CD4-positive, CD25-positive, alpha-beta regulatory T cell (primary cell): Measurements from ENCODE around the gene PRR30. TPM values are rescaled to one million over a fixed set of nuclear protein-coding genes. Genes with fewer than 3 reads are reported as not detected.
A peak's percentile ranks its signal among the peaks of the same experiment; 100 is the strongest.

ENCODE experiments used
- ATAC-seq, 2 donors: fragments of 150-1000 bp; cut with Tn5 transposase; one replicate each; pipeline ENCODE4 v1.10.0; 2021; ENCODE audit warnings: low read depth in 2 of 2, moderate number of reproducible peaks in 2 of 2, moderate library complexity in 1 of 2
- DNase-seq, 3 donors: peaks; one replicate each; pipeline versions ENCODE4 v3.0.0 to v3.0.0-alpha.2; 2012 to 2022; ENCODE audit warnings: mixed read lengths in 1 of 3
- H3K27ac ChIP-seq: one replicate; pipeline ENCODE4 v1.7.0; 2013; ENCODE audit warnings: mild to moderate bottlenecking, low read length; ENCODE audit not compliant: insufficient read depth, poor library complexity, severe bottlenecking
- H3K27me3 ChIP-seq: one replicate; pipeline ENCODE4 v1.7.0; 2013; ENCODE audit warnings: low read length; ENCODE audit not compliant: control insufficient read depth, insufficient read depth
- H3K36me3 ChIP-seq: one replicate; pipeline ENCODE4 v1.7.0; 2013; ENCODE audit warnings: mild to moderate bottlenecking, low read length, moderate library complexity; ENCODE audit not compliant: control insufficient read depth, insufficient read depth
- H3K4me1 ChIP-seq: 2 replicates; pipeline ENCODE4 v1.7.0; 2013; ENCODE audit warnings: mild to moderate bottlenecking, low read length; ENCODE audit not compliant: insufficient read depth, control insufficient read depth, poor library complexity, severe bottlenecking
- H3K4me3 ChIP-seq: one replicate; pipeline ENCODE4 v1.7.0; 2013; ENCODE audit warnings: low read depth, mild to moderate bottlenecking, low read length, moderate library complexity
- H3K9me3 ChIP-seq, 2 experiments: 1 replicate in 1 of 2; 2 replicates in 1 of 2; pipeline ENCODE4 v1.7.0; 2013; ENCODE audit warnings: low read length in 2 of 2, mild to moderate bottlenecking in 1 of 2, moderate library complexity in 1 of 2; ENCODE audit not compliant: control insufficient read depth in 2 of 2
- H3K27ac Mint-ChIP-seq, 3 donors: one replicate each; pipeline ENCODE4 v1.8.0; 2020 to 2022; ENCODE audit warnings: mild to moderate bottlenecking in 3 of 3, mixed read lengths in 3 of 3, moderate library complexity in 2 of 3
- H3K27me3 Mint-ChIP-seq: one replicate; pipeline ENCODE4 v1.8.0; 2022; ENCODE audit warnings: mild to moderate bottlenecking, mixed read lengths
- H3K36me3 Mint-ChIP-seq: one replicate; pipeline ENCODE4 v1.8.0; 2020; ENCODE audit warnings: mixed read lengths
- H3K4me1 Mint-ChIP-seq, 4 donors: one replicate each; pipeline ENCODE4 v1.8.0; 2020 to 2022; ENCODE audit warnings: mixed read lengths in 4 of 4, mild to moderate bottlenecking in 1 of 4
- H3K4me3 Mint-ChIP-seq, 4 donors: one replicate each; pipeline ENCODE4 v1.8.0; 2020 to 2022; ENCODE audit warnings: mild to moderate bottlenecking in 4 of 4, mixed read lengths in 4 of 4, moderate library complexity in 3 of 4
- H3K9me3 Mint-ChIP-seq, 7 donors: one replicate each; pipeline ENCODE4 v1.8.0; 2020 to 2022; ENCODE audit warnings: mixed read lengths in 7 of 7, mild to moderate bottlenecking in 3 of 7, moderate library complexity in 2 of 7
- polyA plus RNA-seq, 4 donors: library from polyadenylated mRNA; unstranded; fragments of 300-500 nt; fragmentation: Illumina TruSeq; gene quantifications; one replicate each; pipeline ENCODE4 v1.2.3, GENCODE V29; 2021
- total RNA-seq: library from RNA; stranded (reverse); gene quantifications from one replicate; pipeline ENCODE4 v1.2.3, GENCODE V29; 2022

The PRR30 gene
- total and polyA plus RNA-seq, 5 donors from 2014 or later: not detected

DNA sequence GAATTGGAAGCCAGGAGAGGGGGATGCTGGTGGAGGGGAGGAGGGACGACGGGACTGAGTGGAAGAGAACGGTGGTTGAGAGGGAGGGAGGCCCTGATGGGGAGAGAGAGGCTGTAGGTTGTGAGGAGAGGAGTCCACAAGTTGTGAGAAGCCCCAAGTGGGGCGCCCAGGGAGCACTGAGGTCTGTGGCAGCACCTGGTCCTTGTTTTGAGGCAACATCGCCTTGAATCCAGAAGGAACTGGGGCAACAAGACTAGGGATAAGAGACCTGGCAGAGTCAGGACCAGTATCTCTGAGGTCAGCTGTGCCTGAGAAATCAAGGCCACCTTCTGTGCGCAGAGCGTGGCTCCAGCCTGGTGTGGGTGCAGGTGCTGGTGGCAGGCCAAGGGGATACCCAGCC, 1.1 kb downstream of the PRR30 start:
- no peak for ATAC-seq
- peaks cover 10% of the 10 kb centered on the region for H3K4me1 ChIP-seq
- H3K4me1 Mint-ChIP-seq: peaks cover 0 to 16% (median 5%) of the 10 kb centered on the region in 4 donors

DNA sequence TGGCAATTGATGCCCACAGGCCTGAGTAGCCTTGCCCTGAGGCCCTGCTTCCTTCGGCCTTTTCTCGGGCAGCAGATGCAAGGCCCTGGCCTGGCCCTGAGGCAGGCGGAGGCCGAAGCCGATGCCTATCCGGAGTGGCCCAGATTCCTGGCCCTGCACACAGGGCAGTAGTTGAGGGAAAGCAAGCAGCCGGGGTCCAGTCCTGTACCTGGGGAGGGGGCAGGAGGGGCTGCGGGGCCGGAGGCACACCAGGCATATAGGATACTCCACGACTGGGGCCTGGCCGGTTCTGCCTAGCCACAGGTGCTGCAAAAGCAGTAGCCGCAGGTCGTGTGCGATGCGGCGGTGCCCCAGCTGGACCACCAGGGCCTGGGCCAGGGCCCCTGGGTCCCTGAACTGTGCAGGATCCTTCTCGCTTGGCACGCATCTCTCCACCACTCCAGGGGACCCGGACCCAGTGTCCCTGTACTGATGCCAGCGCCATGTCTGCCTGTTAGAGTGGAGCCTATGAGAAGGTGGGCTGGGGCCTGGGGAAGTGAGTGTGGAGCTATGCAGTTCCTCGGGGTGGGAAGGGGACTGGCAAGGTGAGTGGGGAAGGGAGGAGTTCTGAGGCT, 1.8 kb downstream of the PRR30 start:
- DNase-seq: no peak
- no peak for ATAC-seq
- H3K4me1 Mint-ChIP-seq: peaks cover 0 to 23% (median 9%) of the 10 kb centered on the region in 4 donors
- no peaks in the 10 kb centered on the region for H3K27me3 ChIP-seq
- H3K4me1 ChIP-seq: peaks cover 17% of the 10 kb centered on the region
- H3K9me3 ChIP-seq: no peaks in the 10 kb centered on the region
- H3K36me3 ChIP-seq: peaks cover 1% of the 10 kb centered on the region
- H3K4me3 ChIP-seq: no peak overlapping the region
- H3K27ac Mint-ChIP-seq: no peak overlapping the region
- no peak overlapping the region for H3K27ac ChIP-seq
- peaks cover 0 to 1% (median 0%) of the 10 kb centered on the region in 7 donors for H3K9me3 Mint-ChIP-seq
- peak overlapping the region in 1 of 4 donors; percentile 24 for H3K4me3 Mint-ChIP-seq
- H3K27me3 Mint-ChIP-seq: peaks cover 18% of the 10 kb centered on the region
- no peaks in the 10 kb centered on the region for H3K36me3 Mint-ChIP-seq

More for the DNA sequence above, 1.1 kb downstream of the PRR30 start:
- H3K9me3 ChIP-seq: no peaks in the 10 kb centered on the region
- H3K4me3 Mint-ChIP-seq: peak overlapping the region in 2 of 4 donors; percentile 19 to 22
- H3K27me3 Mint-ChIP-seq: peaks cover 22% of the 10 kb centered on the region
- no peaks in the 10 kb centered on the region for H3K36me3 ChIP-seq
- peak overlapping the region in 1 of 3 donors; percentile 46 for H3K27ac Mint-ChIP-seq
- no peak overlapping the region for H3K4me3 ChIP-seq
- H3K27ac ChIP-seq: no peak overlapping the region
- H3K27me3 ChIP-seq: peaks cover 2% of the 10 kb centered on the region
- peaks cover 0 to 5% (median 0%) of the 10 kb centered on the region in 7 donors for H3K9me3 Mint-ChIP-seq
- DNase-seq: no peak
- H3K36me3 Mint-ChIP-seq: no peaks in the 10 kb centered on the region

- peaks cover 8% of the 10 kb centered on the region for H3K36me3 ChIP-seq
- H3K27ac ChIP-seq: no peak overlapping the region
- no peaks in the 10 kb centered on the region for H3K27me3 ChIP-seq
- Mint-ChIP-seq H3K27me3 (peaks cover 13% of the 10 kb centered on the region), H3K27ac (no peak overlapping the region), H3K9me3 (peaks cover 0 to 1% (median 0%) of the 10 kb centered on the region in 7 donors), H3K36me3 (no peaks in the 10 kb centered on the region), H3K4me1 (peaks cover 0 to 27% (median 9%) of the 10 kb centered on the region in 4 donors), H3K4me3 (peak overlapping the region in 2 of 4 donors; percentile 73 to 89)
- no peak for DNase-seq
- no peak overlapping the region for H3K4me3 ChIP-seq
- no peak for ATAC-seq
- peaks cover 18% of the 10 kb centered on the region for H3K4me1 ChIP-seq
- no peaks in the 10 kb centered on the region for H3K9me3 ChIP-seq
Observed at GRCh38 chr2:27136751-27137150, 2.5 kb downstream of the PRR30 start.

GRCh38 chr2:27135478-27135955, 3.7 kb downstream of the PRR30 start:
- H3K27ac ChIP-seq: no peak overlapping the region
- peak overlapping the region; percentile 76 to 96 (median 91) for H3K4me3 Mint-ChIP-seq

GRCh38 chr2:27134781-27135477, 4.3 kb downstream of the PRR30 start:
- peaks cover 9% of the 10 kb centered on the region for H3K27me3 Mint-ChIP-seq
- H3K36me3 Mint-ChIP-seq: peaks cover 8% of the 10 kb centered on the region
- Histone ChIP-seq H3K36me3 (peaks cover 25% of the 10 kb centered on the region), H3K4me1 (peaks cover 18% of the 10 kb centered on the region), H3K9me3 (no peaks in the 10 kb centered on the region), H3K4me3 (no peak overlapping the region), H3K27me3 (no peaks in the 10 kb centered on the region), H3K27ac (no peak overlapping the region)
- peak overlapping the region; percentile 91 to 98 (median 96) for H3K27ac Mint-ChIP-seq
- peaks cover 0 to 1% (median 0%) of the 10 kb centered on the region in 7 donors for H3K9me3 Mint-ChIP-seq
- DNase-seq: no peak
- peaks cover 0 to 37% (median 10%) of the 10 kb centered on the region in 4 donors for H3K4me1 Mint-ChIP-seq
- ATAC-seq: no peak
- peak overlapping the region; percentile 89 to 96 (median 93) for H3K4me3 Mint-ChIP-seq

More at GRCh38 chr2:27135478-27135955, 3.7 kb downstream of the PRR30 start:
- H3K27ac Mint-ChIP-seq: peak overlapping the region in 1 of 3 donors; percentile 91
- Histone ChIP-seq H3K4me3 (no peak overlapping the region), H3K9me3 (no peaks in the 10 kb centered on the region), H3K27me3 (no peaks in the 10 kb centered on the region), H3K36me3 (peaks cover 19% of the 10 kb centered on the region), H3K4me1 (peaks cover 18% of the 10 kb centered on the region)
- H3K9me3 Mint-ChIP-seq: peaks cover 0 to 1% (median 0%) of the 10 kb centered on the region in 7 donors
- no peak for DNase-seq
- peaks cover 4% of the 10 kb centered on the region for H3K36me3 Mint-ChIP-seq
- peaks cover 0 to 35% (median 10%) of the 10 kb centered on the region in 4 donors for H3K4me1 Mint-ChIP-seq
- peaks cover 13% of the 10 kb centered on the region for H3K27me3 Mint-ChIP-seq
- no peak for ATAC-seq

DNA sequence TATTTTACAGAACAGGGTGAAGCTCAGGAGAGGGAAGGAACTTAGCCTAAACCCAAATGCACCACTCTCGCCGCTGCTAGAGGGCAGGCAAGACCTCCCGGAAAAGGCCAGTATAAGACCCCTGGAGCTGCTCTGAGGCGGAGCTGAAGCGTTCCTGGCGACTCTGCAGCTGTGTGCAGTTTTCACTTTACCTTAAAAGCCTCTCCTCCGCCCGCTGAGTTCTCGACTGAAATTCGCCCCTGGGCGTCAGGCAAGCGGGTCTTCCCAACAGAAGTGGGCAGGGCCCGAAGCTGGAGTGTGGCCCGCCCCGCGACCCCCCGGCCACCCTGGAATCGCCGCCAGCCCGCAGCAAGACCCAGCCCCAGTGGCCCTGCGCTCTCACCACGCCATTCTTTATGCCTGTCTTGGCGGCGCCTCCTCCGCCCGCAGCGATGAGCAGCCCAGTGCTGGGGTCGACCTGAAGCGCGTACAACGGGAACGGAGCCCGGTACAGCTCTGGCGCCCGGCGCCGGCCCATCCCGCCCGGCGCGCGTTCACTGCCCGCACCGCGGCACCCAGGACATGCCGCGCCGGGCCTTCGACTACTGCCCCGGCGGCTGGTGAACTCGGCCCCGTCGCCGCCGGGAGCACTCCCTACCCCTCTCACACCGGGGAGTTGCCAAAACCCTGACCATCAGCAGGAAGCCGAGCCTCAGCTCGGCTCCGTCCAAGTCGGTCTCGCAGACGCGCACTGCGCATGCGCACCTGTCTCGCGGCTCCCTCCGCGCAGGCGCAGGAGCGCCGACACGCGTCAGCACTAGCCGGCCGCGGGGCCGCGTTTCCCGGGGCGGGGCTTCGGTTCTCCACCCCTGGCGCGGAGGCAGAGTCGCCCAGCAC, 5.1 kb downstream of the PRR30 start, which contains the start of gene PREB:
PREB (minus strand) TSS at position 732 of the 876 bp plus-strand sequence; CDS start at position 517, 215 bp downstream.
- Histone ChIP-seq H3K4me3 (peak within 1 kb of the TSS; percentile 85), H3K9me3 (no peaks in the 10 kb centered on the region), H3K36me3 (peaks cover 29% of the 10 kb centered on the region), H3K27me3 (no peaks in the 10 kb centered on the region), H3K27ac (peak within 1 kb of the TSS; percentile 83), H3K4me1 (peaks cover 18% of the 10 kb centered on the region)
- Mint-ChIP-seq H3K27ac (peak within 1 kb of the TSS; percentile 91 to 98 (median 96)), H3K27me3 (peaks cover 4% of the 10 kb centered on the region), H3K4me1 (peaks cover 0 to 39% (median 11%) of the 10 kb centered on the region in 4 donors), H3K4me3 (peak within 1 kb of the TSS; percentile 89 to 96 (median 94)), H3K36me3 (peaks cover 14% of the 10 kb centered on the region), H3K9me3 (peaks cover 0 to 1% (median 0%) of the 10 kb centered on the region in 7 donors)
- peak; percentile 95 to 96 for ATAC-seq
- DNase-seq: peak; percentile 96 to 98 (median 97)
